ENCODE data around the gene SMIM38. TPM values are rescaled to one million over a fixed set of nuclear protein-coding genes. Genes with fewer than 3 reads are reported as not detected.

Gene SMIM38
- total RNA-seq, 1 donor from 2014 or later: 0.65 TPM

- no peaks in the 10 kb centered on the region for H3K36me3 Mint-ChIP-seq (ENCODE audit: insufficient read depth)
- peaks cover 5% of the 10 kb centered on the region for H3K4me1 Mint-ChIP-seq (ENCODE audit: low read depth)
- no peak for DNase-seq (ENCODE audit: low spot score, unreplicated experiment)
- TF ChIP-seq CTCF (IDR thresholded peaks at IDR 0.05; ENCODE audit: unreplicated experiment): no peak
- H3K4me3 Mint-ChIP-seq (ENCODE audit: low read depth): no peak overlapping the region
- H3K27ac Mint-ChIP-seq: no peak overlapping the region
- H3K9me3 Mint-ChIP-seq (ENCODE audit: low read depth): peaks cover 12% of the 10 kb centered on the region
- peaks cover 6% of the 10 kb centered on the region for H3K27me3 Mint-ChIP-seq
These were observed 4.8 kb downstream of the SMIM38 start for GRCh38 chr11:69160296-69161116.

GRCh38 chr11:69161117-69161407 lies 5.3 kb downstream of the SMIM38 start:
- peaks cover 12% of the 10 kb centered on the region for H3K9me3 Mint-ChIP-seq (ENCODE audit: low read depth)
- H3K27me3 Mint-ChIP-seq: peaks cover 7% of the 10 kb centered on the region
- no peaks in the 10 kb centered on the region for H3K36me3 Mint-ChIP-seq (ENCODE audit: insufficient read depth)
- H3K4me1 Mint-ChIP-seq (ENCODE audit: low read depth): peaks cover 5% of the 10 kb centered on the region
- no peak overlapping the region for H3K27ac Mint-ChIP-seq
- H3K4me3 Mint-ChIP-seq (ENCODE audit: low read depth): no peak overlapping the region
- no peak for TF ChIP-seq CTCF (IDR thresholded peaks at IDR 0.05; ENCODE audit: unreplicated experiment)
- no peak for DNase-seq (ENCODE audit: low spot score, unreplicated experiment)

- no peak for DNase-seq (ENCODE audit: low spot score, unreplicated experiment)
- H3K36me3 Mint-ChIP-seq (ENCODE audit: insufficient read depth): no peaks in the 10 kb centered on the region
- no peak for TF ChIP-seq CTCF (IDR thresholded peaks at IDR 0.05; ENCODE audit: unreplicated experiment)
- no peak overlapping the region for H3K27ac Mint-ChIP-seq
- peaks cover 2% of the 10 kb centered on the region for H3K4me1 Mint-ChIP-seq (ENCODE audit: low read depth)
- peaks cover 12% of the 10 kb centered on the region for H3K9me3 Mint-ChIP-seq (ENCODE audit: low read depth)
- H3K4me3 Mint-ChIP-seq (ENCODE audit: low read depth): no peak overlapping the region
- H3K27me3 Mint-ChIP-seq: peaks cover 11% of the 10 kb centered on the region
These were observed 6.8 kb downstream of the SMIM38 start for GRCh38 chr11:69162505-69162904.

- peaks cover 16% of the 10 kb centered on the region for H3K27me3 Mint-ChIP-seq
- H3K4me1 Mint-ChIP-seq (ENCODE audit: low read depth): peaks cover 2% of the 10 kb centered on the region
These were observed 8.1 kb downstream of the SMIM38 start for GRCh38 chr11:69163842-69164241.

GRCh38 chr11:69164824-69165223 lies 9.1 kb downstream of the SMIM38 start:
- peaks cover 13% of the 10 kb centered on the region for H3K27me3 Mint-ChIP-seq
- DNase-seq (ENCODE audit: low spot score, unreplicated experiment): no peak
- no peak for TF ChIP-seq CTCF (IDR thresholded peaks at IDR 0.05; ENCODE audit: unreplicated experiment)
- H3K27ac Mint-ChIP-seq: no peak overlapping the region
- H3K4me1 Mint-ChIP-seq (ENCODE audit: low read depth): peaks cover 2% of the 10 kb centered on the region
- peaks cover 12% of the 10 kb centered on the region for H3K9me3 Mint-ChIP-seq (ENCODE audit: low read depth)
- no peaks in the 10 kb centered on the region for H3K36me3 Mint-ChIP-seq (ENCODE audit: insufficient read depth)
- H3K4me3 Mint-ChIP-seq (ENCODE audit: low read depth): no peak overlapping the region

More at GRCh38 chr11:69163842-69164241, 8.1 kb downstream of the SMIM38 start:
- TF ChIP-seq CTCF (IDR thresholded peaks at IDR 0.05; ENCODE audit: unreplicated experiment): no peak
- Mint-ChIP-seq H3K4me3 (ENCODE audit: low read depth) (no peak overlapping the region), H3K9me3 (ENCODE audit: low read depth) (peaks cover 12% of the 10 kb centered on the region), H3K36me3 (ENCODE audit: insufficient read depth) (no peaks in the 10 kb centered on the region), H3K27ac (no peak overlapping the region)
- DNase-seq (ENCODE audit: low spot score, unreplicated experiment): no peak

All from progenitor cell of endocrine pancreas (in vitro differentiated cells).